ENCODE measurements around the gene ADGRV1.

The ADGRV1 gene

DNA sequence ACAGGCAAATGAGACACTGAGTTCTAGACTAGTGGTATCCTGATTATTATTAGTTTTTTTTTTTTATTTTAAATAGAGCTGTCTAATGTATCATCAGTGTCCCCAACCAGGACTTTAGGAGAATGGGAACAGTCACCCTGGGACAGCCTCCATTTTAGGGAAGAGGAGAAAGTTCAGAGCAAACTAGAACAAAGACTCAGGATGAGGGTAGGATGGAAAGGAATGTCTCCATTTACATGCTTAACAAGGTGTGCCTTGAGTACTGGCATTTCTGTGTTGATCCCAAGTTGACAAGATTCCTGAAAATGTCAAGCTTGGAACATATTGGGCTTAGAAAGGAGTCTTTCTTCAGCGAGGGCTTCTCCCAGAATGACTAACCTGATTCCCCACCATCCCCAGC lies 601.0 kb downstream of the ADGRV1 start:
- TF ChIP-seq, protein P1, sequence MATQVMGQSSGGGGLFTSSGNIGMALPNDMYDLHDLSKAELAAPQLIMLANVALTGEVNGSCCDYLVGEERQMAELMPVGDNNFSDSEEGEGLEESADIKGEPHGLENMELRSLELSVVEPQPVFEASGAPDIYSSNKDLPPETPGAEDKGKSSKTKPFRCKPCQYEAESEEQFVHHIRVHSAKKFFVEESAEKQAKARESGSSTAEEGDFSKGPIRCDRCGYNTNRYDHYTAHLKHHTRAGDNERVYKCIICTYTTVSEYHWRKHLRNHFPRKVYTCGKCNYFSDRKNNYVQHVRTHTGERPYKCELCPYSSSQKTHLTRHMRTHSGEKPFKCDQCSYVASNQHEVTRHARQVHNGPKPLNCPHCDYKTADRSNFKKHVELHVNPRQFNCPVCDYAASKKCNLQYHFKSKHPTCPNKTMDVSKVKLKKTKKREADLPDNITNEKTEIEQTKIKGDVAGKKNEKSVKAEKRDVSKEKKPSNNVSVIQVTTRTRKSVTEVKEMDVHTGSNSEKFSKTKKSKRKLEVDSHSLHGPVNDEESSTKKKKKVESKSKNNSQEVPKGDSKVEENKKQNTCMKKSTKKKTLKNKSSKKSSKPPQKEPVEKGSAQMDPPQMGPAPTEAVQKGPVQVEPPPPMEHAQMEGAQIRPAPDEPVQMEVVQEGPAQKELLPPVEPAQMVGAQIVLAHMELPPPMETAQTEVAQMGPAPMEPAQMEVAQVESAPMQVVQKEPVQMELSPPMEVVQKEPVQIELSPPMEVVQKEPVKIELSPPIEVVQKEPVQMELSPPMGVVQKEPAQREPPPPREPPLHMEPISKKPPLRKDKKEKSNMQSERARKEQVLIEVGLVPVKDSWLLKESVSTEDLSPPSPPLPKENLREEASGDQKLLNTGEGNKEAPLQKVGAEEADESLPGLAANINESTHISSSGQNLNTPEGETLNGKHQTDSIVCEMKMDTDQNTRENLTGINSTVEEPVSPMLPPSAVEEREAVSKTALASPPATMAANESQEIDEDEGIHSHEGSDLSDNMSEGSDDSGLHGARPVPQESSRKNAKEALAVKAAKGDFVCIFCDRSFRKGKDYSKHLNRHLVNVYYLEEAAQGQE (IDR thresholded peaks at IDR 0.05; ENCODE audit: insufficient read depth in 1 of 2, low read depth in 2 of 2, low read length in 2 of 2) = no peak
- TF ChIP-seq TAF1 (IDR thresholded peaks at IDR 0.05; ENCODE audit: borderline replicate concordance, insufficient read depth, low read length) (no peak), POLR2AphosphoS5 (IDR thresholded peaks at IDR 0.05; ENCODE audit: low read depth, low read length) (no peak), FOXP2 (optimal IDR thresholded peaks at IDR 0.05; ENCODE audit: borderline replicate concordance, extremely low read depth, extremely low read length, insufficient read depth) (no peak), SIN3A (IDR thresholded peaks at IDR 0.05; ENCODE audit: borderline replicate concordance, insufficient read depth, low read length) (no peak)

DNA sequence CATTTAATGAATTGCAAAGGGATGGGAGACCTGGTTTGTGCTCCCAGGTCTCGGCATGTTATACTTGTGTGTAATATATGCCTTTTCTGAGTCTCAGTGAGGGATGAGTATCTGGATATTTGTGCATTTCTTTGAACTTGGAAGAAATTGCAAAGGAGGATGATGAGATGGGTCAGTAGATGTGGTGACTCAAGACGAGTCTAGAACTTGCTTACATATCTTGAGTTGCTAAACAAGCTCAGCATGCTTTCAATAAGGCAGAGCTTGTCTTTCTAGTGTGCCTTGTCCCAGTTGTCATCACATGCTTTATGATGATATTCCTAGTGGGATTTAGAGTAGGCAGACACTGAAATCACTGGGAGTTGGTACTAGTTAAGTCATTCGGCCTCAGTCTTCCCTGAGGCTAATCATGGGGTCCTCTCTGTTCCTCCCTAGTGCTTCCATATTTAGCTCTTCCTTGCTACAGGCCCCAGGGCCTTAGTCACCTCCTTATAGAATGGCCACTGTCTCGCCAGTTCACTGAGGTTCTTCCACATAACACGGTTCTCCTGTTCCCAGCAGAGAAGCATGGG lies 602.2 kb downstream of the ADGRV1 start:
- no peak for TF ChIP-seq POLR2AphosphoS5 (IDR thresholded peaks at IDR 0.05; ENCODE audit: low read depth, low read length)

DNA sequence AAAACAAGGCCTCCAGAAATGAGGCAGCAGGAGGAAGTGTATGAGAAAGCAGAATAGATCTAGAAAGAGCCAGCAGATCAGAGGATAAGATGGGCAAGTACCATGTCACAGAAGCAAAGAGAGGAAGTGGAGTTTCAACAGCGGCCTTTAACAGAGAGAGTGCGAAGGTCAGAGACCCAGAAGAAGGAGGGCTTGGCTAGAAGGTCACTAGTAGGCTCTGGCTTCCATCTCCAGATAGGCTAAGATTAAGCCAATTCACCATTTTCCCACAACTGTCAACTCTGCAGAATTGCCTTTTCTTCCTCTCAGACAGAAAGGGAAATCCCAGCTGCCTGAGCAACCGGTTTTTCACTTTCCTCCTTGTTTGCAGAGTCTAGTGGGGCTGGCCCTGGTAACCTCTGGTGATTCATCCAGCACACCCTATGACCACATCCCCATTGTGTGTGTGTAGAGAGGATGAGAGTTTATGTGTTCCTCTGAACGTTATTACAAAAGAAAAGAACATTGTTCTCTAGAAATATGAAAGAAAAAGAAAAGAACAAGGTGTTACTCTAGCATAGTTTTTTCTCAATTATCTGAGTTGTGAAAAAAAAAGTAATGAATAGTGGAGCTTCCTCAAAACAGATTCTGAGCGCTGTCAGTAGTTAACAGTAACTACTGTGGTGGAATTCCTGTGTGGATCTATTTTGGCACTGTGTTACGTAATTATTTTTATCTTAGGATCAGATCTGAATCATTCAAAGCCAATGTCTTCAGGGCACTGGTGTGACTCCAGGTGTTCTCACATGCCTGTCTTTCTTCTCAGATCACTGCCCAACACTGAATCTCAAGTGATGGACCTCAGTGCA lies 604.2 kb downstream of the ADGRV1 start:
- TF ChIP-seq, protein P1 (IDR thresholded peaks at IDR 0.05; ENCODE audit: insufficient read depth in 1 of 2, low read depth in 2 of 2, low read length in 2 of 2) = no peak
- TF ChIP-seq POLR2AphosphoS5 (IDR thresholded peaks at IDR 0.05; ENCODE audit: low read depth, low read length) (no peak), TAF1 (IDR thresholded peaks at IDR 0.05; ENCODE audit: borderline replicate concordance, insufficient read depth, low read length) (no peak), SIN3A (IDR thresholded peaks at IDR 0.05; ENCODE audit: borderline replicate concordance, insufficient read depth, low read length) (no peak), FOXP2 (optimal IDR thresholded peaks at IDR 0.05; ENCODE audit: borderline replicate concordance, extremely low read depth, extremely low read length, insufficient read depth) (no peak)

DNA sequence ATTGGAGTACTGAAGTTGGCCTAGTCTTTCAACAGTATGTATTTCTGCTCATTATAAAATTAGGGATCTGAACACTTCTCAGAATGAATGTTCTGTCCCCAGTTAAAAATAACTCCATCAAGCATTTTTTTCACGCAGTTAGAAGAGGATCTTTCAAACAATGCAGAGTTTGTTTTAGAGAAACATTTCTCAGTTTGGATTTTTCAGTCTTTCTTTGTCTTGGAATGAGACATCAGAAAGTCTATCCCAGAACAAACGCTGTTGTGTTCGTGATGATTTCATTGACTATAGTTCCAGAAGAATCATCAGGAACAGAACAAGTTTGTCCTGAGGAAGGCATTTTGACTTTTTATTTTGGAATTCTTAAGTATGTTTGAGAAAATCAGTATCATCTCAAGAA lies 605.8 kb downstream of the ADGRV1 start:
- TF ChIP-seq, protein P1 (IDR thresholded peaks at IDR 0.05; ENCODE audit: insufficient read depth in 1 of 2, low read depth in 2 of 2, low read length in 2 of 2) = no peak
- no peak for TF ChIP-seq TAF1 (IDR thresholded peaks at IDR 0.05; ENCODE audit: borderline replicate concordance, insufficient read depth, low read length)
- no peak for TF ChIP-seq FOXP2 (optimal IDR thresholded peaks at IDR 0.05; ENCODE audit: borderline replicate concordance, extremely low read depth, extremely low read length, insufficient read depth)
- TF ChIP-seq SIN3A (IDR thresholded peaks at IDR 0.05; ENCODE audit: borderline replicate concordance, insufficient read depth, low read length) = no peak
- no peak for TF ChIP-seq POLR2AphosphoS5 (IDR thresholded peaks at IDR 0.05; ENCODE audit: low read depth, low read length)

DNA sequence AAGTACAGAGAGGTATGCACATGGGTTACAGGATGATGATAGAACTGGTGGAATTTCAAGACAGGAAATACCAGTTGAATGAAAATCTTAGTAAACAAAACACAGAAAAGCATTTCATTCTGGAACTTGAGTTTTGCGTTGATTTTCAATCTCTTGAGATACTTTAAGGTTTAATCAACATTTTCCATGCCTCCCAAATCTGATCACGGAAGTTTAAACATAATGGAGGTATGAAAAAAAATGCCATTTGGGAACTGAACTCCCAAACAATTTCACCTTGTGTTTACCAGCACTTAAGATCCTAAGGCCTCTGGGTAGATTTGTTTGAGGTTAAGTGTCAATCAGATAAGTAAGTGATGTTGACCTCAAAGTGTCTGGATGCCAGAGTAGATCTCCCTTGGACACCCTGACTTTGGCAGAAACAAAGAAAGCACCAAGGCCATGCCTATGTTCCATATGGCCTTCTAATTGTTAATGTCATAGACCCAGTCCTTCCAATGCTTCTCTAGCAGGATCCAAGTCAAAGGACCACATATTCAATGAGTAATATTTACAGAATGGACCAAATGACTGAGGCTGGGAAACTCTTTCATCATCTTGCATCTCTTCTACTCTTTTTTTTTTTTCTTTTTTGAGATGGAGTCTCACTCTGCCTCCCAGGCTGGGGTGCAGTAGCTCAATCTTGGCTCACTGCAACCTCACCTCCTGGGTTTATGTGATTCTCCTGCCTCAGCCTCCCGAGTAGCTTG lies 607.6 kb downstream of the ADGRV1 start:
- TF ChIP-seq POLR2AphosphoS5 (IDR thresholded peaks at IDR 0.05; ENCODE audit: low read depth, low read length) (no peak), SIN3A (IDR thresholded peaks at IDR 0.05; ENCODE audit: borderline replicate concordance, insufficient read depth, low read length) (no peak), FOXP2 (optimal IDR thresholded peaks at IDR 0.05; ENCODE audit: borderline replicate concordance, extremely low read depth, extremely low read length, insufficient read depth) (no peak), TAF1 (IDR thresholded peaks at IDR 0.05; ENCODE audit: borderline replicate concordance, insufficient read depth, low read length) (no peak)
- TF ChIP-seq, protein P1 (IDR thresholded peaks at IDR 0.05; ENCODE audit: insufficient read depth in 1 of 2, low read depth in 2 of 2, low read length in 2 of 2) = no peak

All from PFSK-1 (cell line).